ENCODE results near the gene SLIT3. TPM values are rescaled to one million over a fixed set of nuclear protein-coding genes. Genes with fewer than 3 reads are reported as not detected.

SLIT3 gene
- polyA plus RNA-seq, 1 of the 3 experiments (the other 2 are of a cell fraction) = 119 TPM

DNA sequence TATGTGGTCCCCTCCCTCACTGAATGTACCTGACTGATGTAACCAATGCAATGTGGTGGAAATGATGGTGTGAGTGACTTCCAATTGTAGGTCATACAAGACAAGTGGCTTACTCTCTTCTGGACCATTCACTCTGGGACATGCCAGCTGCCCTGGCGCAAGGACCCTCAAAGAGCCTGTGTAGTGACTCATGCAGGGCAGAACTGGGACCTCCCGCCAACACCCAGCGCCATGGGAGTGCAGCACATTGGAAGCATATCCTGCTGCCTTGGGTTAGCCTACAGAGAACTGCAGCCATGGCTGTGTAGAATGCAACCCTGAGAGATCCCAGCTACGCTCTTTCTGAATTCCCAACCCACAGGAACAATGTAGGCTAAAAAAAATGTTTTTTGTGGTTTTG, 631.8 kb downstream of the SLIT3 start:
- no peaks in the 10 kb centered on the region for H3K9me2 ChIP-seq
- POLR2A ChIA-PET = interaction anchor here (0.6 kb wide), 1 partner anchor 915 kb away, joined by 5 read pairs; no protein-coding TSS in a partner anchor
- H3K27me3 ChIP-seq (ENCODE audit: insufficient read depth) = no peaks in the 10 kb centered on the region
- WGBS (ENCODE audit: low lambda C conversion rate) = 91% methylated on average over 4 of the region's 4 CpGs
- no peaks in the 10 kb centered on the region for H3K79me2 ChIP-seq (ENCODE audit: insufficient read depth)
- CTCF ChIA-PET = no interaction called here
- no peak overlapping the region for H2AFZ ChIP-seq (ENCODE audit: low read depth)
- no peak overlapping the region for H3K27ac ChIP-seq (ENCODE audit: low read depth in 2 of 2, low read length in 1 of 2)
- H3K4me2 ChIP-seq = no peak overlapping the region
- no peak for DNase-seq
- no peak overlapping the region for H3K9ac ChIP-seq
- H3K9me3 ChIP-seq = no peaks in the 10 kb centered on the region
- H3K4me3 ChIP-seq (ENCODE audit: low read depth in 2 of 2, low read length in 1 of 2) = no peak overlapping the region
- H3K4me1 ChIP-seq (ENCODE audit: control insufficient read depth in 1 of 2, insufficient read depth in 2 of 2, low read depth in 1 of 2, low read length in 1 of 2) = peaks cover 0 to 5% of the 10 kb centered on the region in 2 experiments; a peak in 1 of 4 replicates
- no peaks in the 10 kb centered on the region for H3F3A ChIP-seq (replicated peaks; ENCODE audit: insufficient read depth)
- H3K36me3 ChIP-seq (replicated peaks in 1 of 2; ENCODE audit: control insufficient read depth in 1 of 2, insufficient read depth in 2 of 2, low read length in 1 of 2) = peaks cover 21 to 92% of the 10 kb centered on the region in 2 experiments
- no peaks in the 10 kb centered on the region for H4K20me1 ChIP-seq (ENCODE audit: insufficient read depth)
- no peak for TF ChIP-seq MXI1 (IDR thresholded peaks at IDR 0.05; ENCODE audit: low read depth, low read length)
- no peak for TF ChIP-seq TAF1 (IDR thresholded peaks at IDR 0.05; ENCODE audit: borderline replicate concordance, low read depth, low read length)
- TF ChIP-seq, protein P1, sequence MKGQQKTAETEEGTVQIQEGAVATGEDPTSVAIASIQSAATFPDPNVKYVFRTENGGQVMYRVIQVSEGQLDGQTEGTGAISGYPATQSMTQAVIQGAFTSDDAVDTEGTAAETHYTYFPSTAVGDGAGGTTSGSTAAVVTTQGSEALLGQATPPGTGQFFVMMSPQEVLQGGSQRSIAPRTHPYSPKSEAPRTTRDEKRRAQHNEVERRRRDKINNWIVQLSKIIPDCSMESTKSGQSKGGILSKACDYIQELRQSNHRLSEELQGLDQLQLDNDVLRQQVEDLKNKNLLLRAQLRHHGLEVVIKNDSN (IDR thresholded peaks at IDR 0.05; ENCODE audit: borderline replicate concordance, low read depth) = no peak
- TF ChIP-seq ZBTB33 (IDR thresholded peaks at IDR 0.05; ENCODE audit: borderline replicate concordance, low read depth) = no peak
- TF ChIP-seq REST (IDR thresholded peaks at IDR 0.05; ENCODE audit: low read depth, low read length) = no peak
- no peak for TF ChIP-seq SMC3 (IDR thresholded peaks at IDR 0.05; ENCODE audit: low read depth, low read length)
- no peak for TF ChIP-seq FOSL2 (IDR thresholded peaks at IDR 0.05; ENCODE audit: borderline replicate concordance, low read depth)
- no peak for TF ChIP-seq TEAD4 (IDR thresholded peaks at IDR 0.05; ENCODE audit: borderline replicate concordance, insufficient read depth)
- TF ChIP-seq JUND (IDR thresholded peaks at IDR 0.05) = no peak
- TF ChIP-seq POLR2AphosphoS5 (IDR thresholded peaks at IDR 0.05; ENCODE audit: low read depth, low read length) = no peak
- no peak for TF ChIP-seq EP300 (IDR thresholded peaks at IDR 0.05; ENCODE audit: borderline replicate concordance in 1 of 2, low read depth in 1 of 2, low read length in 1 of 2)
- no peak for TF ChIP-seq IRF3 (IDR thresholded peaks at IDR 0.05; ENCODE audit: low read depth, low read length)
- no peak for TF ChIP-seq MEF2A (IDR thresholded peaks at IDR 0.05; ENCODE audit: borderline replicate concordance, low read depth)

Data from SK-N-SH (cell line).